Heart left ventricle (tissue), 16 donors: ENCODE measurements around the gene RETN. TPM values are rescaled to one million over a fixed set of nuclear protein-coding genes. Genes with fewer than 3 reads are reported as not detected.

Source experiments
- ATAC-seq, 4 donors: fragments of 200-7000 bp; cut with Tn5 transposase; one replicate each; pipeline ENCODE4 v1.9.1; 2020 to 2022; ENCODE audit warnings: moderate library complexity in 4 of 4, mild to moderate bottlenecking in 3 of 4, moderate number of reproducible peaks in 1 of 4
- DNase-seq, 5 donors: peaks; one replicate each; pipeline ENCODE4 v3.0.0-alpha.2; 2020
- H3K27ac ChIP-seq, 12 donors: fragments of 200-600 bp; sonication (generic) in 4 of 12; one replicate each; pipeline versions ENCODE4 v1.5.0 to v1.8.0; 2016 to 2022; ENCODE audit warnings: mild to moderate bottlenecking in 2 of 12
- H3K27me3 ChIP-seq, 9 donors: fragments of 200-600 bp; sonication (generic) in 2 of 9; one replicate each; pipeline versions ENCODE4 v1.5.1 to v1.8.0; 2016 to 2022; ENCODE audit warnings: mild to moderate bottlenecking in 3 of 9
- H3K36me3 ChIP-seq, 9 donors: fragments of 200-600 bp; sonication (generic) in 2 of 9; one replicate each; pipeline versions ENCODE4 v1.5.0 to v1.8.0; 2018 to 2022; ENCODE audit warnings: mild to moderate bottlenecking in 2 of 9
- H3K4me1 ChIP-seq, 12 donors: fragments of 200-600 bp; sonication (generic) in 4 of 12; one replicate each; pipeline versions ENCODE4 v1.5.0 to v1.8.0; 2016 to 2022; ENCODE audit warnings: mild to moderate bottlenecking in 3 of 12
- H3K4me3 ChIP-seq, 12 donors: fragments of 200-600 bp; sonication (generic) in 4 of 12; one replicate each; pipeline versions ENCODE4 v1.5.0 to v1.8.0; 2017 to 2022; ENCODE audit warnings: mild to moderate bottlenecking in 9 of 12, moderate library complexity in 4 of 12
- H3K9me3 ChIP-seq, 12 donors: fragments of 200-600 bp; sonication (generic) in 4 of 12; one replicate each; pipeline versions ENCODE4 v1.5.0 to v1.8.0; 2016 to 2022; ENCODE audit warnings: mild to moderate bottlenecking in 1 of 12
- POLR2A ChIP-seq, 2 donors: fragments of 450-650 bp; IDR thresholded peaks; one replicate each; pipeline ENCODE4 v1.6.1; 2017; ENCODE audit warnings: antibody characterized with exemption in 2 of 2, mild to moderate bottlenecking in 2 of 2, moderate library complexity in 2 of 2
- WGBS, 4 donors: extraction: QIAGEN DNeasy Blood & Tissue Kit in 2 of 4; methylation state at CpG; one replicate each; pipeline versions ENCODE4 v1.1.5 to v1.1.7; 2013 to 2018; 5-methylcytosine and 5-hydroxymethylcytosine counted together
- intact Hi-C, 10 donors: fragments of 100-400 bp; cut with DNase I; formaldehyde crosslinking; loops; one replicate each; pipeline versions ENCODE4 v1.11.1 to v1.14.2; 2022
- polyA plus RNA-seq, 2 donors: library from polyadenylated mRNA; stranded (reverse); fragments of 200-250 nt; gene quantifications; one replicate each; pipeline ENCODE4 v1.2.3, GENCODE V29; 2013
- total RNA-seq, 9 donors: library from RNA; depleted of rRNA in 2 of 9; stranded (reverse); fragments of >200 nt in 2 of 9; fragmentation: NEBNext Ultra II Directional in 3 of 9; extraction: Animal tissue kit (Norgen Biotek cat#: 25700) in 3 of 9; gene quantifications; one replicate each; pipeline versions ENCODE4 v1.1.0 to v1.2.4, GENCODE V29; 2016 to 2023
- TF ChIP-seq, protein P1 (sequence below), 12 donors: fragments of 200-600 bp; sonication (generic) in 4 of 12; IDR thresholded peaks; one replicate each; pipeline versions ENCODE4 v1.5.0 to v1.8.0; 2018 to 2022; ENCODE audit warnings: antibody characterized with exemption in 12 of 12, mild to moderate bottlenecking in 5 of 12
- donor health status: ischemic (EF 13 %, LVEDD 7.1; RV severe dilation, severe dysfunction).
- donor health status: healthy with polysubstance abuse.
- donor health status: DM: no; HTN: yes; CAD: no.
- donor health status: DM: no; HTN: no; CAD: no.
- donor health status: ischemic (EF 25% LVEDD 6.9; RV normal size, moderate dysfunction).
- donor health status: ischemic (EF 25% LVEDD 5.7; RV mildly dilated, moderate dysfunction).
- donor health status: healthy.
- donor health status: DM: yes; HTN: yes; CAD: no.
- donor health status: ischemic (EF 35%, LVEDD 5.7; RV mildly dilated, moderate dysfunction).
- donor health status: nonischemic (EF 11% LVEDD 7.7; RV severe dilation, severe dysfunction).
- donor health status: DM: yes; HTN: yes; CAD: no.
- donor health status: PGD.
- donor health status: ischemic (EF 29% LVEDD 5.4; RV normal size, mild dysfunction).
- donor health status: nonischemic (EF 23%, LVEDD 6.1; RV moderate dilation, normal function).

Gene RETN
- total and polyA plus RNA-seq, 11 donors: 2.6 to 9.2 (median 4.8) TPM; not detected in 8

DNA sequence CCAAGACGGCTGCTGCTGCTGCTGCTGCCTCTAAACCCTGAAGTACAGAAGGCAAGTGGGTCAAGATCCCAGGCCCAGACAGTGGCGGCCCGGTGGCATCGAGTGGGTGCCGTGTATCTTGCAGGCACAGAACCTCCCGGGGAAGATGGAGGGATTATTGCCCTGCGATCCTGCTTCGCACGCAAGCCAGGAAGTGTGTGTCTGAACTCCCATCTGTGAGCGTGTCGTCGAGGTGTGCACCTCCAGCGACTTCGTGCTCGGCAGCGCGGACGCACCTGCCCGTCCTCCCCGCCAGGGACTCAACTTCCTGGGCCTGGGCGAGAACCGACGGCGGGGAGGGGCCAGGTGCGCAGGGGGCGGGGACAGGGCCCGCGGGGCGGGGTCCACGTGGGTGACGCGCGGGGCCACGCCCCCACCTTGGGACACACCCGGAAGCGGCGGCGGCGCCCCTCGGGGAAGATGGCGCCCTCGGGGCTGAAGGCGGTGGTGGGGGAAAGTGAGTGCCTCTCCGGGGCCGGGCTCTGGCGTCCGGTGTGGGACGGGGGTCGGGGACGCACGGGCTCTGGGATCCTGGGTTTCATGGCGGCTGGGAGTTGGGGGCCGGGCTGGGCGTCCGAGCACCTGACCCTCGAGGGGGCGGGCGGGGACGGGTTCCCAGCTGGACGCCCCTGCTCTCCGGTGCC lies 32.0 kb upstream of the RETN start, which contains the start of gene STXBP2:
Gene STXBP2 (plus strand): TSS at position 420 of the 683 bp plus-strand sequence. CDS start 40 bp downstream, at position 460.
- intact Hi-C loops: no loop called here

DNA sequence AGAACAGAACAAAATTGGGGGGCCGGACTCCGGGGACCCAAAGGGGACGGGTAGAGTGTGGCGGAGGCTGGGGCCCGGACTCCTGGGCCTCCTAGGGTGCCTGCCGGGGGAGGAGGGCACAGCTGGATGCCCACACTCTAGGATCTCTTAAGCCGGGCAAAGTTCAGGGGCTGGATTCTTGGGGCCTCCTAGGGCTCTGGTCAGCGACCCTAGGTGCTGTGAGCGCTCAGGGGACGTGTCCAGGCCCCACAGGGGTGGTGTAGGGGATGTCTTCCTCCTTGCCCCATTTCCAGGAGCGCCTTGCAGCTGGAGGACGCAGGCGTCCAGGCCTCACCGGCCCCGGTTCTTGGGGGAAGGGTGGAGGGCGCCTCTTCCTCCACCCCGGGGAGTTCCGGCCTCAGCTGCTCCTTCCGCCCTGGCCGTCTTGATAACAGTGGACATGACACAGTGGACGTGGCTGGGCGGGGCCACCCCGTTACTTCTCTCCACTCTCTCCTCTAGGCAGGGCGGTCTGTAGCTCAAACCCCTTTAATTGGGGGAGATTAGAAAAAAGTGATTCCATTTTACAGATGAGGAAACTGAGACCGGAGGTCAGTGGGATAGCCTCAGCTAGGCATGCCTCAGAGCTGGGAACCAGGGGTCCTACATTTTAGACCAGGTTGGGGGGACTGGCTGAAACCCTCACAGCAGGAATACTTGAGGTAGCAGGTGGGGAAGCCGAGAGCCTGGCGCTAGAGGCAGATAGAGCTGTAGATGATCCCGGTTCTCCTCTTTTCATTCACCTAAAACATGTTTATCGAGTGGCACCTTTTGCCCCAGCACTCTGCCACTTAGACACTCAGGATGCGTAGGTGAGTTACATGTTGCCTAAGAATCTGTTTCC lies 31.2 kb upstream of the RETN start:
- DNase-seq (peak in 3 of 5 donors; percentile 54 to 79 (median 56)), ATAC-seq (peak in 3 of 4 donors; percentile 28 to 64 (median 60))
- TF ChIP-seq POLR2A (IDR thresholded peaks at IDR 0.05): no peak
- TF ChIP-seq, protein P1, sequence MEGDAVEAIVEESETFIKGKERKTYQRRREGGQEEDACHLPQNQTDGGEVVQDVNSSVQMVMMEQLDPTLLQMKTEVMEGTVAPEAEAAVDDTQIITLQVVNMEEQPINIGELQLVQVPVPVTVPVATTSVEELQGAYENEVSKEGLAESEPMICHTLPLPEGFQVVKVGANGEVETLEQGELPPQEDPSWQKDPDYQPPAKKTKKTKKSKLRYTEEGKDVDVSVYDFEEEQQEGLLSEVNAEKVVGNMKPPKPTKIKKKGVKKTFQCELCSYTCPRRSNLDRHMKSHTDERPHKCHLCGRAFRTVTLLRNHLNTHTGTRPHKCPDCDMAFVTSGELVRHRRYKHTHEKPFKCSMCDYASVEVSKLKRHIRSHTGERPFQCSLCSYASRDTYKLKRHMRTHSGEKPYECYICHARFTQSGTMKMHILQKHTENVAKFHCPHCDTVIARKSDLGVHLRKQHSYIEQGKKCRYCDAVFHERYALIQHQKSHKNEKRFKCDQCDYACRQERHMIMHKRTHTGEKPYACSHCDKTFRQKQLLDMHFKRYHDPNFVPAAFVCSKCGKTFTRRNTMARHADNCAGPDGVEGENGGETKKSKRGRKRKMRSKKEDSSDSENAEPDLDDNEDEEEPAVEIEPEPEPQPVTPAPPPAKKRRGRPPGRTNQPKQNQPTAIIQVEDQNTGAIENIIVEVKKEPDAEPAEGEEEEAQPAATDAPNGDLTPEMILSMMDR (IDR thresholded peaks at IDR 0.05): no peak
- Histone ChIP-seq H3K36me3 (peaks cover 0 to 2% (median 0%) of the 10 kb centered on the region in 9 donors), H3K27me3 (peaks cover 2 to 38% (median 17%) of the 10 kb centered on the region in 9 donors), H3K4me3 (peak overlapping the region in 11 of 12 donors; percentile 11 to 75 (median 37)), H3K27ac (peak overlapping the region in 6 of 12 donors; percentile 6 to 90 (median 28)), H3K9me3 (no peaks in the 10 kb centered on the region), H3K4me1 (peaks cover 0 to 27% (median 0%) of the 10 kb centered on the region in 12 donors)
- 32 to 50% (median 34%) methylated on average over 20 to 30 of the region's 30 CpGs for whole genome bisulfite sequencing, 4 donors
- intact Hi-C loops: no loop called here

More for the DNA sequence above, 32.0 kb upstream of the RETN start, which contains the start of gene STXBP2:
- H3K4me3 ChIP-seq: peak within 1 kb of the TSS; percentile 9 to 75 (median 36)
- no peak for TF ChIP-seq POLR2A (IDR thresholded peaks at IDR 0.05)
- TF ChIP-seq, protein P1 (IDR thresholded peaks at IDR 0.05): no peak
- peaks cover 0 to 27% (median 0%) of the 10 kb centered on the region in 12 donors for H3K4me1 ChIP-seq
- ATAC-seq (peak in 3 of 4 donors; percentile 63 to 72 (median 66)), DNase-seq (peak in 4 of 5 donors; percentile 3 to 87 (median 58))
- H3K27me3 ChIP-seq: peaks cover 2 to 38% (median 17%) of the 10 kb centered on the region in 9 donors
- no peaks in the 10 kb centered on the region for H3K9me3 ChIP-seq
- H3K36me3 ChIP-seq: peaks cover 0 to 10% (median 0%) of the 10 kb centered on the region in 9 donors
- WGBS, 4 donors: 2 to 17% (median 6%) methylated on average over 1 to 61 of the region's 61 CpGs
- H3K27ac ChIP-seq: peak within 1 kb of the TSS in 6 of 12 donors; percentile 6 to 90 (median 28)

DNA sequence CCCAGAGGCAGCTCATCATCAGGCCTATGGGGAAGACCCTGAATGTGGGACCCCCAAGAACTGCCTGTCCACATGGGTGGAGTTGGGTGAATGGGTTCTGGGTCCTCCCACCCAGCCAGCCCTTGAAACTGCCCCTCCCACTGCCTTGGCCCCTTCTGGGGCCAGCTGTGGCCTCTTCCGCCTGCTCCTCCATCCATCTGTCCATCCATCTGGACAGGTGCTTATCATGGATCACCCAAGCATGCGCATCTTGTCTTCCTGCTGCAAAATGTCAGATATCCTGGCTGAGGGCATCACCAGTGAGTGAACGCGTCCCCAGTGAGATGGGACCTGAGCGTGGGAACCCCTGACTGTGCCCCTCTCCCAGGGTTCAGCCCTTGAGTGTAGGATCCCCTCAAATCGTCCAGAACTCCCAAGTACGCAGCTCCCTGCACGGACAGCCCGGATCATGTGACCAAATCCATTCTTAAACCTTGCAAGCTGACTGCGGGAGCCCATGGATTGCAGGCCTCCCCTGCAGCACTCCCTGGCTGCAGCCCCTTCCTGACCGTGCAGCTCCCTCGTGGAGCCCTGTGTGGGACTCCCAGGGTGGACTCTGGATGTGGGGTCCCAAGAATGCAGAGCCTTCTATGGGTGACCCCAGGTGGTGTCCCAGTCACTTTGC lies 29.9 kb upstream of the RETN start:
- no peak for DNase-seq
- H3K27me3 ChIP-seq: peaks cover 2 to 38% (median 17%) of the 10 kb centered on the region in 9 donors
- H3K4me3 ChIP-seq: no peak overlapping the region
- no peaks in the 10 kb centered on the region for H3K9me3 ChIP-seq
- ATAC-seq: no peak
- H3K27ac ChIP-seq: no peak overlapping the region
- TF ChIP-seq POLR2A (IDR thresholded peaks at IDR 0.05): no peak
- TF ChIP-seq, protein P1 (IDR thresholded peaks at IDR 0.05): no peak
- intact Hi-C loops: no loop called here
- WGBS, 4 donors: 50 to 60% (median 55%) methylated on average over 6 to 12 of the region's 12 CpGs
- H3K36me3 ChIP-seq: no peaks in the 10 kb centered on the region
- H3K4me1 ChIP-seq: peaks cover 0 to 27% (median 0%) of the 10 kb centered on the region in 12 donors
